Activated CD4-positive, alpha-beta T cell treated with anti-CD3 and anti-CD28 coated beads for 48 hours (primary cell): ENCODE data around the gene TMEM131L.
"Not testable (repeated sequence)": the region's sequence is repeated elsewhere in the genome, so short reads cannot be mapped to it uniquely, and the experiment has no call there.

ENCODE experiments used
- DNase-seq: peaks from one replicate; pipeline ENCODE4 v3.0.0-alpha.2; 2020

The TMEM131L gene

GRCh38 chr4:153506341-153507309, 40.5 kb downstream of the TMEM131L start:
- DNase-seq: peak; percentile 35

GRCh38 chr4:153507310-153508073, 41.3 kb downstream of the TMEM131L start:
- no peak for DNase-seq

- not testable (repeated sequence) for DNase-seq
Observed at GRCh38 chr4:153509212-153509611, 43.1 kb downstream of the TMEM131L start.

GRCh38 chr4:153509724-153510123, 43.6 kb downstream of the TMEM131L start:
- no peak for DNase-seq

DNA sequence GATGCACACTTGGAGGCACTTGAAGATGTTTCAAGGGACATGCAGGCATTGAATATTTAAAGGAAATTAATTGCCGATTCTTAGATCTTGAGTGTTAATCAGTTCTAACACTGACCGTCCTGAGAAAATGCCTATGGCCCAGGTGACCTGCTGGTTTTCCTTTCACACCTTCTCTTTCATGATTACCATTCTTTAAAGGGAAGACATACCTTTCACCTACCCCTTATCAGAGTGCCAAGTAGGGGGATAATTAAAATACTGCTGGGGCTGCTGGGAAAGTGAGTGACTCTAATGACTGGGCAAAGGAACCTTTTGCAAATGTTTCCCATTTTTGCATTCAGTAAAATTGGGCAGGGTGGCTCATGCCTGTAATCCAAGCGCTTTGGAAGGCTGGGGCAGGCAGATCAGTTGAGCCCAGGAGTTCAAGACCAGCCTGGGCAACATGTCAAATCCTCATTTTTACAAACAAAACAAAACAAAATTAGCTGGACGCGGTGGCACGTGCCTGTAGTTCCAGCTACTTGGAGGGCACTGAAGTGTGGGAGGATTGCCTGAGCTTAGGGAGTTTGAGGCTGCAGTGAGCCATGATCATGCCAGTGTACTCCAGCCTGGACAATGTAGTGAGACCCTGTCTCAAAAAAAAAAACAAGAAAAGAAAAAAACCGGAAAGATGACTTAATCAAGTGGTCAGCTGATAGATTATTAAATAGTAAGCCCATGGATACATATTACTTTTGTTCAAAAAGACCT, 44.3 kb downstream of the TMEM131L start:
- no peak for DNase-seq

DNA sequence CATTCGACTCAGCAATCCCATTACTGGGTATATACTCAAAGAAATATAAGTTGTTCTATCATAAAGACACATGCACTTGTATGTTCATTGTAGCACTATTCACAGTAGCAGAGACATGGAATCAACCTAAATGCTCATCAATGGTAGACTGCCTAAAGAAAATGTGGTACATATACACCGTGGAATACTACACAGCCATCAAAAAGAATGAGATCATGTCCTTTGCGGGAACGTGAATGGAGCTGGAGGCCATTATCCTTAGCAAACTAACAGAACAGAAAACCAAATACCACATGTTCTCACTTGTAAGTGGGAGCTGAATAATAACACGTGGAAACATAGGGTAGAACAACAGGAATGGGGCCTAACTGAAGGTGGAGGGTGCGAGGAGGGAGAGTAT, 44.9 kb downstream of the TMEM131L start:
- DNase-seq: no peak

DNA sequence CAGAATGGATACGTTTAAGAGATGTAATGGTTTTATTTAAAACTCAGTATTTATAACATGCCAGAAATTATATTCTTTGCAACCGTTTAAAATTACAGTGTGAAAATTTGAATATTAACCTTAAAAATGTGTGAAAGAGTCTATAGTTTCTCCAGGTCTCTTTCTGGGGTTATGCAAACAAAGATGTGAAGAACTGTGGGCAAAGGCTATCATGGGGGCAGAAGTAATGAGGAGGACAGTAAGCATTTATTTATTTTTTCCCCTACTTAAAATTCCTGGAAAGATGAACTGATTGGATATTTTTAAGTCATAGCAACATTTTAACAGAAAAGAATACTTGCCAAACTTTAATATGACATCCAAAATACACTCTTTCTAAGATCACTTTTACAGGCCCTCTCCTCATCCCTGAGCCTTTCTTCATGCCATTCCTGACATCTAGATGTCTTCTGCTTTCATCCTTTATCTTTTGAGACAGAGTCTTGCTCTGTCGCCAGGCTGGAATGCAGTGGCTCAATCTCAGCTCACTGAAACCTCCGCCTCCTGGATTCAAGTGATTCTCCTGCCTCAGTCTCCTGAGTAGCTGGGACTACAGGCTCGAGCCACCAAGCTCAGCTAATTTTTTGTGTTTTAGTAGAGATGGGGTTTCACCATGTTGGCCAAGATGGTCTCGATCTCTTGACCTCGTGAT, 46.1 kb downstream of the TMEM131L start:
- DNase-seq: no peak

GRCh38 chr4:153512952-153513500, 46.9 kb downstream of the TMEM131L start:
- no peak for DNase-seq

- DNase-seq: no peak
Observed at GRCh38 chr4:153513596-153513995, 47.4 kb downstream of the TMEM131L start.

- DNase-seq: no peak
Observed at GRCh38 chr4:153514001-153514526, 47.9 kb downstream of the TMEM131L start.

GRCh38 chr4:153514688-153515426, 48.7 kb downstream of the TMEM131L start:
- DNase-seq: no peak

DNA sequence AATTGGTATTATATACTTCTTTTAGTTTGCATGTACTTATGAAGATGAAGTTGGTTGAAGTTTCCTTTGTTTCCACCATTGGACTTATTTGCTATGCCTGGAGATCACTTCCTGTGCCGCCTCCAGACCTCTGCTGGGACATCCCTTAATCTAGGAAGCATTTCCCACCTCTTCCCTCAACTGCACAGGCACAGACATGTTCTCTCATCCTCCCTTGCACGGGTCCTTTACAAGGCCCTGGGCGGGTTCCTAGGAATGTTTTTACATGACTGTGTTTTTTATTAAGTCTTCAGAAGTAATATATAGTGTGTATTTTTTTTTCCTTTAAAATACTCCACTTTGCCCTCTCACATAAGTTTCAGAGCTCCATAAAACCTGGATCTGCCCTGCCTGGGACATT, 51.0 kb downstream of the TMEM131L start:
- no peak for DNase-seq

DNA sequence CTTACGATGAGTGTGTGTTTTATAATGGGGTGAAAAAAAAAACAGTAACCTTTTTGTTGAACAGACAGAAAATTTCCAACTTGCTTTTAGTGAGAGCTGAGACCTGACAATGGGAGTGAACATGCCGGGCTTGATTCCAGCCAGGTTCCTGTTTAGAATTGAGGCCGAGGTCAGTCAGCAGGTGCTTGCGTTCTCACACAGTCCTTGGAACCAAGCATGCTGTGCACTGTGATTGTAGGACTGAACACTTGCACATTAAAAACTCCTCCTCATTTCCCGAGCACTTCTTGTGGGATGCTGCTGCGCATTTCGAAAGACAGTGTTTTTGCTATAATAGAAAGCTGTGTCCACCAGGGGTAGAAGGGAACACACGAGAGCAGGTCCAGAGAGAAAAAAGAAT, 51.8 kb downstream of the TMEM131L start:
- no peak for DNase-seq

DNA sequence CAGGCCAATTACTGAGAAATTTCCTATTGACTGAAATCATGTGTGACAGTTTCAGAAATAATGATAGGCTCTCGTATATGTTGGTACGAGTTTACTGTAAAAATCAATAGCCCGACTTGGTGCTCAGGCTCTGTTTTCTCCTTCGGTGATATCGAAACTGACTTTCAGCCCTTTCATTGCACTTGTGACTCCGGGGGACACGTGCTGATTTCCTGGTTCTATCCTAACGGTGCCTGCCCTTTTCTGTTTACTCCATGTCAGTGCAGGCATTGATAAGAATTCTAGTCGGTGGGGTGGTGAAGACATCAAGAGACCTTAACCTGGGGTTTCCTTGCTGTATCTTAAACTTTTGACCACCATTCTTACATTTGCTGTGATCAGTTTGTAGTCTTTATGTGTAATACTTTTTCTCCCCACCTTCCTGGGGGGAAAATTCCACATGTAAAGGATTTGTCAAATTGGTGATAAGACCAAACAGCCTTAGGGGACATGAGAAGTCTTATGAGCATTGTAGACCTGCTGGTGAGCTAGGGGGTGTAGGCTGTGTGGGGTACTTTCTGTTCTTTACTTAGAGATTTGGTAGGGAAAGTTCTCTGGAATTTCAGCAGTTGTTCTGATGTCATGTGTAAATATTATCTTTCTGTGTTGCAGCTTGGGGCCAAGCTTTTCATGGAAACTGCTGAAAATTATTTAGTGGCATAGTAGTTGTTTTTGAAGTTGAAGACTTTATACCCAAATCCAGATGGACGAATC, 52.7 kb downstream of the TMEM131L start:
- no peak for DNase-seq

GRCh38 chr4:153519687-153520086, 53.5 kb downstream of the TMEM131L start:
- DNase-seq: no peak

DNA sequence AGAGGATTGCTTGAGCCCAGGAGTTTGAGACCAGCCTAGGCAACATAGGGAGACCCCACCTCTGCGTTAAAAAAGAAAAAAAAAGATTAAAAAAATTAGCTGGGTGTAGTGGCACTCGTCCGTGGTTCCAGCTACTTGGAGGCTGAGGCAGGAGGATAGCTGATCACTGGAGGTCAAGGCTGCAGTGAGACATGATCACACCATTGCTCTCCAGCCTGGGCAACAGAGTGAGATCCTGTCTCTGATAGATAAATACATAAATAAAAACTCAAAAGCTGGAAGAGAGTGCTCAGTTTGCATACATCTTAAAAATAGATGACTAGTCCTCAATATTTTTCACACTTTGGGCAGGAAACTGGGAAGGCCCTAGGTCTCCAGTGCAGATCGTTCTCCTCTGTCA, 54.1 kb downstream of the TMEM131L start:
- no peak for DNase-seq

DNA sequence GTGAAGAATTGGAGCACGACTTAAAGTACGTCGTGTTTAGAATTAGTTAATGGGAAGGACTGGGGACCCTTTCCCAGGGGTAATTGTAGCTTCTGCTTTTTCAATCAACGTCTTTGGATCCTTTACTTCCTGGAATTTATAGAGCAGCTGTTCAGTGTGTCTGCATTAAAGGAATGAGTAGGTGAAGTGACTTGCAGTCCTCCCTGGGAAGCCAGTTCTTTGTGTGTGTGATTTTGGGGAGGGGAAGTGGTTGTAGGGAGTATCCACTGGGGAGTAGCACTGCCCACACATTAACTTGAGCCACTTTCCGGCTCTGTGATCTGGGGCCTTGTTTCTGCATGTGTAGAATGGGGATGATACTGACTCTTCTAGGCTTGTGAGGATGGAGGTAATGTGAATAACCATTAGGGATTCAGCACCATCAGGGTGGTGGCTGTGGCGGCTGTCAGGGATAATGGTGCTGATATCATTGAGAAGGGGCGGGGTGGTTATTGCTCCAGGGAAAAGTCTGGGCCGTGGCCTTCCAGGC, 54.7 kb downstream of the TMEM131L start:
- no peak for DNase-seq

DNA sequence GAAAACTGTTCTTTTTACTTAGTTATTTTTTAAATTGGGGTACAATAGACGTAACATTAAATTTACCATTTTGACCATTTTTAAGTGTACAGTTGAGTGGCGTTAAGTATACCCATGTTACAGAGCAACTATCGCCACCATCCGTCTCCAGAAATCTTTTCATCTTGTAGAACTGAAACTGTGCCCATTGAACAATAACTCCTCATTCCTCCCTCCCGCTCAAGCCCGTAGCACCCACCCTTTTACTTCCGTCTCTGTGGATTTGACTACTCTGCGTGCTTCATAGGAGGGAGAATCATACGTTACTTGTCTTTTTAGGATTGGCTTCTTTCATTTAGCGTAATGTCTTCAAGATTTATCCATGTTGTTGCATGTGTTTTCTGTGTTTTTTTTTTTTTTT, 55.3 kb downstream of the TMEM131L start:
- peak; percentile 40 for DNase-seq

DNA sequence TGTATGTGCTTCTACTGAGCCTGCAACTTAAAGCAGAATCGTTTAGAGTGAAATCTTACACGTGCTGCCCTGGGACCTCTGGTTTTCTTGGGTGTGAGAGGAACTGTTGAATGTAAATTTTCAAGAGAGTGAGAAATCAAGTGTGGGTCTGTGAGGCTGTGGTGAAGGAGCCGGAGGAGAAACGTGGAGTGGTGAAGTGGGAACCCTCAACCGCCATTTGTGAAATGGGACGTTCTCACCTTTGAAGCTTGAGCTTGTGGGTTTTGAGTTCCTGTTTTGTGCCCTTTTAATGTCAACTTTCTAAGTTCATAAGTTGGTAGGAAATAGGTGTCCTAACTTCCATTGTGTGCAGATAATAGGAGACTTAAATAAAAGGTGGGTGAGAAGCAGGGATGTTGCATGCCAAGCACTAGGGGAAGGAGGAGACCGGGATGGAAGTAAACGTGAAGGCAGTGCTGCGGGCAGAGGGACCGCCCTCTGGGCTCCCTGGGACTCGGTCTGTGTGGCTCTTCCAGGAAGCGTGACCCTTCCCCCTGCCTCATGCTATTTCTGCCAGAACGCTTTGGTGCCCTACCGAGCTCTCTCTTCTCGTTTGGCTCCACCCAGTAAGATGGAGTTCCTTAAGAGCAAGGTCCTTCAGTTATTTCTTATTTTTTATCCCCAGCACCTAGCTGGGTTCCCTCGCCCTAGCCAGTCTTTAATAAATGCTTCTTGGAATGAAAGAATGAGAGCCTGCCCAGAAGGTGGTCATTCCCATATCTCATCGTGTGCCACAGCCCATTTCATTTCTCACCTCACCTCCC, 56.0 kb downstream of the TMEM131L start:
- peak; percentile 81 for DNase-seq

DNA sequence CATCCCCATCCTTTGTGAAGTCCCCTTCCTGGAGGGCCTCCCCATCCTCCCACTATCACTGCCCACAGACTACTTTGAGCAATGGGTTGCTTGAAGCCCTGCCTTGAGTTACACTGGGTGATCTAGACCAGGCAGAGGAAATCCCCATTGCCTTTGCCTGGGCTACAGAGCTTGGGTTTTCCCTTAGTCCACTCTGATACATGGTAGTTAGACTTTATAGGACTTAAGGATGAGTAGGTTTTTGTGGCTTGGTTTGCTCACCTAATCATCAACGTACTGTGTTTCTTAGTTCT, 56.6 kb downstream of the TMEM131L start:
- DNase-seq: peak; percentile 68
